ENCODE results near the gene KLK1.

DNA sequence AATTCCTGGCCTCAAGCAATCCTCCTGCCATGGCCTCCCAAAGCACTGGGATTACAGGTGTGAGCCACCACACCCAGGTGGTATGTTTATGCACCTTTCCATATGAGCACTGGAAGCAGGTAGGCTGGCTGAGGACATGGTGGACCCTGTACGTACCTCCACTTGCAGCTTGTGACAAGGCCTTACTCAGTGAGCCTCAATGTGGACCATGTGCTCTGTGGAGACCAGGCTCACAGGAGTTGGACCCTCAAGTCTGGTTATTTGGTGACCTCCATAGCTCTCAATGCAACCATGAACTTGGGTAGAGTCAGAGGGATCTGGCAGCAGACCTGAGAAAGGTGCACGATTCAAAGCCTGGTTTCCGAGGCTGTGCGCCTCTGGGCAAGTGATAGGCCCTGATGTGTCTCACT is 27.9 kb downstream of the KLK1 start:
- TF ChIP-seq, protein P1, sequence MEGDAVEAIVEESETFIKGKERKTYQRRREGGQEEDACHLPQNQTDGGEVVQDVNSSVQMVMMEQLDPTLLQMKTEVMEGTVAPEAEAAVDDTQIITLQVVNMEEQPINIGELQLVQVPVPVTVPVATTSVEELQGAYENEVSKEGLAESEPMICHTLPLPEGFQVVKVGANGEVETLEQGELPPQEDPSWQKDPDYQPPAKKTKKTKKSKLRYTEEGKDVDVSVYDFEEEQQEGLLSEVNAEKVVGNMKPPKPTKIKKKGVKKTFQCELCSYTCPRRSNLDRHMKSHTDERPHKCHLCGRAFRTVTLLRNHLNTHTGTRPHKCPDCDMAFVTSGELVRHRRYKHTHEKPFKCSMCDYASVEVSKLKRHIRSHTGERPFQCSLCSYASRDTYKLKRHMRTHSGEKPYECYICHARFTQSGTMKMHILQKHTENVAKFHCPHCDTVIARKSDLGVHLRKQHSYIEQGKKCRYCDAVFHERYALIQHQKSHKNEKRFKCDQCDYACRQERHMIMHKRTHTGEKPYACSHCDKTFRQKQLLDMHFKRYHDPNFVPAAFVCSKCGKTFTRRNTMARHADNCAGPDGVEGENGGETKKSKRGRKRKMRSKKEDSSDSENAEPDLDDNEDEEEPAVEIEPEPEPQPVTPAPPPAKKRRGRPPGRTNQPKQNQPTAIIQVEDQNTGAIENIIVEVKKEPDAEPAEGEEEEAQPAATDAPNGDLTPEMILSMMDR (IDR thresholded peaks at IDR 0.05): no peak
- no peak for TF ChIP-seq POLR2A (IDR thresholded peaks at IDR 0.05)
